Tibial nerve (tissue), 4 donors: ENCODE data around the gene PHAF1. TPM values are rescaled to one million over a fixed set of nuclear protein-coding genes. Genes with fewer than 3 reads are reported as not detected.

Experiments used
- DNase-seq, 2 donors: peaks; one replicate each; pipeline ENCODE4 v3.0.0-alpha.2; 2019; ENCODE audit warnings: low spot score in 2 of 2
- H3K27ac ChIP-seq, 4 donors: fragments of 200-600 bp; sonication (generic) in 3 of 4; one replicate each; pipeline ENCODE4 v1.5.1; 2017 to 2019; ENCODE audit warnings: mild to moderate bottlenecking in 1 of 4
- H3K27me3 ChIP-seq, 2 donors: fragments of 200-600 bp; sonication (generic) in 1 of 2; one replicate each; pipeline versions ENCODE4 v1.5.1 to v1.6.0; 2017 to 2019
- H3K36me3 ChIP-seq, 3 donors: fragments of 200-600 bp; sonication (generic); one replicate each; pipeline ENCODE4 v1.5.1; 2018 to 2019
- H3K4me1 ChIP-seq, 4 donors: fragments of 200-600 bp; sonication (generic) in 3 of 4; one replicate each; pipeline ENCODE4 v1.5.1; 2017 to 2019
- H3K4me3 ChIP-seq, 4 donors: fragments of 200-600 bp; sonication (generic) in 3 of 4; one replicate each; pipeline ENCODE4 v1.5.1; 2017 to 2019; ENCODE audit warnings: mild to moderate bottlenecking in 1 of 4, moderate library complexity in 1 of 4
- H3K9me3 ChIP-seq, 4 donors: fragments of 200-600 bp; sonication (generic) in 3 of 4; one replicate each; pipeline ENCODE4 v1.5.1; 2017 to 2019
- CTCF ChIP-seq, 5 experiments: fragments of 200-600 bp in 3 of 5; fragments of 450-650 bp in 2 of 5; sonication (generic) in 3 of 5; IDR thresholded peaks; one replicate each; pipeline ENCODE4 v1.5.1; 2016 to 2019; ENCODE audit warnings: antibody characterized with exemption in 5 of 5, mild to moderate bottlenecking in 3 of 5, moderate library complexity in 2 of 5
- EP300 ChIP-seq, 2 donors: sonication (generic); formaldehyde crosslinking; IDR thresholded peaks; one replicate each; pipeline ENCODE4 v1.6.1; 2017; ENCODE audit warnings: antibody characterized with exemption in 2 of 2, mild to moderate bottlenecking in 1 of 2
- POLR2A ChIP-seq, 2 donors: fragments of 450-650 bp; IDR thresholded peaks; one replicate each; pipeline ENCODE4 v1.6.1; 2017; ENCODE audit warnings: antibody characterized with exemption in 2 of 2, mild to moderate bottlenecking in 2 of 2, moderate library complexity in 2 of 2
- WGBS, 2 donors: methylation state at CpG; one replicate each; pipeline ENCODE4 v1.1.5; 2018; 5-methylcytosine and 5-hydroxymethylcytosine counted together
- total RNA-seq, 4 donors: library from RNA; depleted of rRNA; stranded (reverse); fragments of >200 nt; gene quantifications; one replicate each; pipeline ENCODE4 v1.1.0, GENCODE V29; 2016

The PHAF1 gene
- total RNA-seq, 4 donors from 2014 or later: 22.2 to 34.5 (median 28.1) TPM

DNA sequence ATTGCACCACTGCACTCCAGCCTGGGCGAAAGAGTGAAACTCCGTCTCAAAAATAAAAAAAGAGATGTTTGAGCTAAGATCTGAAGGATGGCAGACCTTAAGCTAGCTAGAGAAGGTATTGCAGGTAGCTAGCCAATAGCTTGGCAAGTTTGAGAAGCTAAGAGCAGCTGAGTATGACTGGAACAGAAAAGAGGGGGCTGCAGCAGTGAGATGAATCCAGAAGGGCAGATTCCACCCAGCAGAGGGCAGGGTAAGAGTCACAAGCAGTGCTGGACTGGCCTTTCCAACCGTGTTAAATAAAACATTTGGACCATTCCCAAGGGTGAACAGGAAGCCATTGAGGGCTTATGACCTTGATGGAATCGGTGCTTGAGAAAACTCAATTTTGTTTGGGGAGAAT, 5.7 kb upstream of the PHAF1 start:
- Histone ChIP-seq H3K36me3 (peaks cover 0 to 1% (median 0%) of the 10 kb centered on the region in 3 donors), H3K27ac (no peak overlapping the region), H3K27me3 (no peaks in the 10 kb centered on the region), H3K4me3 (no peak overlapping the region), H3K4me1 (peaks cover 0 to 37% (median 3%) of the 10 kb centered on the region in 4 donors), H3K9me3 (no peaks in the 10 kb centered on the region)
- TF ChIP-seq CTCF (IDR thresholded peaks at IDR 0.05) (peak in 1 of 5 experiments; percentile 7), EP300 (IDR thresholded peaks at IDR 0.05) (no peak)
- 46 to 50% methylated on average over 4 of the region's 4 CpGs for WGBS, 2 donors
- no peak for DNase-seq

DNA sequence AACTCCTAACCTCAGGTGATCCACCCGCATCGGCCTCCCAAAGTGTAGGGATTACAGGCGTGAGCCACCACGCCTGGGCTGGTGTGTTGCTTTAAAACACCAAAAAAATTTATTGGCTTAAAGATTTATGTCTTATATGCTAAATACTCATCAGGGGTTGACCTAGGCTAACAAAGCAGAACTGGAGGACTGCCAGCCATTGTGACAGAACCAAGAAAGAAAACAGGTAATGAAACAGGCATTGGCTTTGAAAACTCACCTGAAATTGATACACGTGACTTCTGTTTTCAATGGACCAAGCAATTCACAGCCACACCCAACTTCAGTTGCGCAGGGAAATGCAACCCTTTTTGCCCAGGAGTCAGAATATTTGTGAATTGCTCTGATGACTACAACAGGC, 4.9 kb upstream of the PHAF1 start:
- Histone ChIP-seq H3K4me1 (peaks cover 0 to 41% (median 6%) of the 10 kb centered on the region in 4 donors), H3K27me3 (no peaks in the 10 kb centered on the region), H3K36me3 (no peaks in the 10 kb centered on the region), H3K9me3 (no peaks in the 10 kb centered on the region), H3K27ac (peak overlapping the region in 2 of 4 donors; percentile 60 to 72), H3K4me3 (no peak overlapping the region)
- TF ChIP-seq POLR2A (IDR thresholded peaks at IDR 0.05) (no peak), CTCF (IDR thresholded peaks at IDR 0.05) (no peak), EP300 (IDR thresholded peaks at IDR 0.05) (no peak)
- 85 to 87% methylated on average over 6 of the region's 6 CpGs for WGBS, 2 donors
- DNase-seq: no peak

- 77 to 85% methylated on average over 2 of the region's 2 CpGs for WGBS, 2 donors
- Histone ChIP-seq H3K27ac (peak overlapping the region in 2 of 4 donors; percentile 60 to 72), H3K36me3 (no peaks in the 10 kb centered on the region), H3K27me3 (no peaks in the 10 kb centered on the region), H3K9me3 (no peaks in the 10 kb centered on the region), H3K4me3 (no peak overlapping the region), H3K4me1 (peaks cover 0 to 42% (median 6%) of the 10 kb centered on the region in 4 donors)
- no peak for DNase-seq
- TF ChIP-seq CTCF (IDR thresholded peaks at IDR 0.05): no peak
- TF ChIP-seq POLR2A (IDR thresholded peaks at IDR 0.05): no peak
- no peak for TF ChIP-seq EP300 (IDR thresholded peaks at IDR 0.05)
Measured at GRCh38 chr16:67105246-67105645, 4.5 kb upstream of the PHAF1 start.

GRCh38 chr16:67105881-67106280, 3.9 kb upstream of the PHAF1 start:
- H3K9me3 ChIP-seq: no peaks in the 10 kb centered on the region
- H3K4me1 ChIP-seq: peaks cover 0 to 45% (median 10%) of the 10 kb centered on the region in 4 donors
- 27 to 32% methylated on average over 5 of the region's 5 CpGs for WGBS, 2 donors
- no peaks in the 10 kb centered on the region for H3K27me3 ChIP-seq
- H3K4me3 ChIP-seq: no peak overlapping the region
- peak overlapping the region in 2 of 4 donors; percentile 66 to 72 for H3K27ac ChIP-seq
- no peak for TF ChIP-seq CTCF (IDR thresholded peaks at IDR 0.05)
- peak in 1 of 2 donors; percentile 23 for TF ChIP-seq EP300 (IDR thresholded peaks at IDR 0.05)
- no peak for TF ChIP-seq POLR2A (IDR thresholded peaks at IDR 0.05)
- H3K36me3 ChIP-seq: no peaks in the 10 kb centered on the region
- peak in 1 of 2 donors; percentile 37 for DNase-seq

GRCh38 chr16:67108489-67108888, 1.3 kb upstream of the PHAF1 start:
- TF ChIP-seq EP300 (IDR thresholded peaks at IDR 0.05) (no peak), POLR2A (IDR thresholded peaks at IDR 0.05) (no peak), CTCF (IDR thresholded peaks at IDR 0.05) (no peak)
- H3K27ac ChIP-seq: peak overlapping the region in 1 of 4 donors; percentile 81
- peaks cover 0 to 69% (median 20%) of the 10 kb centered on the region in 4 donors for H3K4me1 ChIP-seq
- no peaks in the 10 kb centered on the region for H3K9me3 ChIP-seq
- no peak for DNase-seq
- H3K36me3 ChIP-seq: peaks cover 0 to 6% (median 0%) of the 10 kb centered on the region in 3 donors
- H3K4me3 ChIP-seq: no peak overlapping the region
- 96 to 98% methylated on average over 6 of the region's 6 CpGs for WGBS, 2 donors
- H3K27me3 ChIP-seq: no peaks in the 10 kb centered on the region
